Erythroblast (primary cell): Measurements from ENCODE around the gene SRGAP2C.
"Not testable (repeated sequence)": the region's sequence is repeated elsewhere in the genome, so short reads cannot be mapped to it uniquely, and the experiment has no call there.

Experiments used
- DNase-seq, 2 experiments: peaks; one replicate each; lab custom pipeline; 2025; lab: John Stamatoyannopoulos, UW

SRGAP2C gene

GRCh38 chr1:121184290-121185127 lies at the start of gene SRGAP2C, which contains the start of gene FAM72B:
Gene SRGAP2C (plus strand): TSS chr1:121184975. CDS start chr1:121187447, 2,472 bp downstream.
Gene FAM72B (minus strand): TSS chr1:121184340. CDS start chr1:121183489, 851 bp downstream.
- peak; percentile 97 to 98 for DNase-seq

GRCh38 chr1:121140393-121140792 lies 44.4 kb upstream of the SRGAP2C start:
- DNase-seq, result not testable (repeated sequence)

DNA sequence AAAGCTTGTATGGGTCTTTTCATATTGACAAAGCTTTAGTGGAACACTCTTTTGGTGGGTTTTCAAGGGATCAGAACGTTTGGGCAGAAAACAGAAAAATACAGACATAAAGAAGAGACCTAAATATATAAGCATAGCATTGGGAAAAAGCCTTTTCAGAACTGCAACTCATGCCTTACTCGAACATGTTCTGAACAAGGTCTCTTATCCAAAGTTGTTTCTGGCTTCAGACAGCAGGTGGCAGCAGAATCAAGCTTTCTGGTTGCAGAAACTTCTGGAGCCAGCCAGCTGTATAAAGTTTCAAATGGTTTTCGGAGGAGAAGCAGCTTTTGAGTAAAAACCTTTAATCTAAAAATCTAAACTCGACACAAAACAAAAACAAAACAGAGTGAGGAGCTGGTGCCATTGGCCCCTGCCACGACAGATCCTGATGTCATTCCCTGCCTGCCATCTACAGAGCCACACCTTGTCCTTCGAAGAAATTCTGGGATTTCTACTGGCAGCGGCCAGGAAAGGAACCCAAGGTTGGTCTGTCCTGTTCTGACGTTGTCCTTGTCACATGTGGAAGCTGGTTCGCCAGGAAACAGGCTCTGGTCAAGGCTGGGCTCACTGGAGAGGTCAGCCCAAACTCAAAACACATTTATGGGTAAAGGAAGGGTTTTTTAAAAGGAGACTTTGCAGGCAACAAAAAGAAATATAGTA lies 36.1 kb upstream of the SRGAP2C start:
- not testable (repeated sequence) for DNase-seq

GRCh38 chr1:121151294-121151693 lies 33.5 kb upstream of the SRGAP2C start:
- DNase-seq, result not testable (repeated sequence)

- not testable (repeated sequence) for DNase-seq
Observed at GRCh38 chr1:121152788-121153187, 32.0 kb upstream of the SRGAP2C start.

DNA sequence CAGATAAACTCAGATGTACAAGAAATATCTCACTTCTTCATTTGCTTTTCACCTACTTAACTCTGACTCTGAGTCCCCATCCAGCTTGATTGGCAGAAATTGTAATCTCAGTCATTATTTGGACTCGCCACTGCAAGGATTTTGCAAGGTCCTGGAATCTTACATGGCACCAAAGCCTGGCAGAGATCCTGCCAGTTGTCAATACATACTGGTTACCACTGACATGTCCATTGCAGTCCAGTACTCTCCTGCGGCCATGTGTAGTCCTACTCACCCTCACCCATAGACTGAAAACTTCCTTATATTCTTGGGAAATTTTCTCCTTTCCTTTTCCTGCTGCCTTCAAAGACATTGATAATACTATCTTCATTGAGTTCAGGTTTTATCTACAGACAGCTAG lies 30.0 kb upstream of the SRGAP2C start:
- DNase-seq, result not testable (repeated sequence)

GRCh38 chr1:121155671-121156358 lies 29.0 kb upstream of the SRGAP2C start:
- peak; percentile 5 to 13 for DNase-seq

GRCh38 chr1:121156958-121157603 lies 27.7 kb upstream of the SRGAP2C start:
- DNase-seq, result not testable (repeated sequence)

DNA sequence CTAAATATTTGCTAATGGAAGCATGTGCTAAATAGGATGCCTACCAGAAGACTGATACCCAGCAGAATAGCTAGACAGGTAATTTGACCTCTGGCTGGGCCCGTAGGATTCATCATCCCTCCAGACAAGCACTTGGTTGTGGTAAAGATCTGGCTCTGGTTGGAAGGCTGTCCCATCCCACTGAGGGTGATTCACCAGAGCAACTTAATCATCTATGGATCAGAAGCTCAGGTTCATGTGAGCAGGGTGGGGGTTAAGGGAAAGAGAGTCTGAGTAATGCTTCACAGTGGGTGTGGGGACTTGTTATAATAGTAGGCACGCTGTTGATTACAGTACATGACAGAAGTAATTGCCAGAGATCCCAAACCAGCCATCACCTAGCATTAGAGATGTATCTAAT lies 27.2 kb upstream of the SRGAP2C start:
- not testable (repeated sequence) for DNase-seq

GRCh38 chr1:121160118-121160517 lies 24.7 kb upstream of the SRGAP2C start:
- DNase-seq, result not testable (repeated sequence)

DNA sequence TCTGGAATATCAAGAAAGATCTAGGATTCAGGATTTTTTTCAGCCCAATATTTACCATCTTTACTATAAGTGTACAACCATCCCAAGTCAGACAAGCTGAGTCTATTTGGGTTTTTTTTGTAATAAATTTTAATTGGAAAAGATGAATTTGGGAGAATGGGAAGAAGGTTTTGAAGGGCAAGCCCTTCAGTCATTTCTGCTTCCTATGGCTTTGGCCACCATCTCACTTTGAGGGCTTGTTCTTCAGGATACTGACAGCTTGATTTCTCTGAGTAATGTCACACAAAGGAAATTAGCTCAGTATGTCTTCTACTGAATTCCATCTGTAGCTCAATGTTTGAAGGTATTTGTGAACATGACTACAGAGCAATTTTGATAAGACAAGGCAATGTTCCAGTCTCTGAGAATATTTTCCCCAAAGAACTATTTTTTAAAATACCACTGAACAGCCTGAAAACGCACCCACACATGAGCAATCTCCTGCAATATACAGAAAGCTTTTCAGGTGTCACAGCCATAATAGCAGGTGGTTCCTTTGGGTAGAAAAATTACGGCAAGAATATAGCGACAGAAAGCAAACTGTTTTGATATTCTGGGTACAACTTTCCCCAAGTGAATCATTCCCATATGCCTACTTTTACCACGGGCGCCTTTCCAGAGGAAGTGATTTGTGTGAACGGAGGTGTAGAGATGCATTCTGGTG lies 23.4 kb upstream of the SRGAP2C start:
- DNase-seq, result not testable (repeated sequence)

DNA sequence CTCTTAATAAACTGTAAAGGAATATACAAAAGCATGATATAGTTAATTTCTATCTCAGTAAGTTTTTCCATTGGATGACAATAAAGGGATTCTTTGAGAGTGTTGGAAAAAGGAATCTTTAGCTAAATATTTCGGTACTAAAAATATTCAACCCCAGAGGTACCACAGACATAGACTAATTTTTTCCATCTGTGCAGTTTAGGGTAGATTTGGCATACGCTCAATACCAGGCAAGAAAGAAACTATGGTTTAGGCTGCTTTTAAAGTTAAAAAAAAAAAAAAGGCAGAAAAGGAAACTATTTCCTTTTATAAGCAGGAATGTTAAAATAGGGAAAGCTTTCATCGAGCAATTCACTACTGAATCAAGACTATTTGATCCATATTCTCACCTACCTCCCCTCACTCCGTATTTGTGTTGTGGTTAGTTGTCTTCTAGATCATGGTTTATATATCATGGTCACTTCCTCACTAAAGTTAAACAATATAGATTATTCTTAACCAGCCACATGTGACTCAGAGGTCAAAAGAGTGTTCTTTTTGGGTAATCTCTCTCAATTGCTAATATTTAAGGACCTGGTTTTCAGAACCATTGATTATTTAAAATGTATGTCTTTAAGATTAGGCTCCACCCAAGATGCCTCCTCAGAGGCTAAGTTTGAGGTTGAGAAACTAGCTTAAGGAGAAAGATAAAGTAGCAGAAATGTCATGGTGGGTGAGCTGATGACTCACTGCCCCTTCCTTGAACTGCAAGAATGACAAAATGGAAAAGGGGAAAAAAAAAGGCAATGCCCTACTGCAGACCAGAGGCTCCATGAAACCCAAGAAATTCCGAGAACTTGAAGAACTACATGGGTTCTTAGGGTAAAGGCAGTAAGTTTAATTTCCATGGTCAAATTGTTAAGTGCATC lies 20.7 kb upstream of the SRGAP2C start:
- peak; percentile 13 to 47 for DNase-seq

- DNase-seq, result not testable (repeated sequence)
Observed at GRCh38 chr1:121165296-121165695, 19.5 kb upstream of the SRGAP2C start.

GRCh38 chr1:121167225-121167738 lies 17.5 kb upstream of the SRGAP2C start:
- not testable (repeated sequence) for DNase-seq

DNA sequence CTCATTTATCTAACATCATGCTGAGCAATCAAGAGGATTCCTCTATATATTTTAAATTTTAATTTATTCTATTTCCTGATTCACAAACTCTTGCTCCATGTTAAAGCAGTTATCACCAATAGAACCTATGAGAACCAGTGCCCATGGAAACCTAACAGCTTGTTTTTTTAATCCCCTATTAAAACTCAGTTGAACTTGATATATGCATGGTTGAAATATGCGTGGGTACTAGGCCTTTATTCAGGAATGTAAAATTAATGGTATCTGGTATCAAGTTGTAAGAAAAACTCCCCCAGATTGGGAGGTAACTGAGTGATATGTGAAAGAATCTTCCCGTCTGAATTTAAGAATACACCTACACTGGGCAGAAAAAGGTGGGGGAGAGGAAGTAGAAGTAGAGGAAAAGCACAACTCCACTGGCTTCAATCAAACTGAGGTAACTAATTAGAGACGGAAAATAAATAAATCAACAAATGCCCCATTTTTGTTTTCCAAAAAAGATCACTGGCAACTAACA lies 16.6 kb upstream of the SRGAP2C start:
- not testable (repeated sequence) for DNase-seq

DNA sequence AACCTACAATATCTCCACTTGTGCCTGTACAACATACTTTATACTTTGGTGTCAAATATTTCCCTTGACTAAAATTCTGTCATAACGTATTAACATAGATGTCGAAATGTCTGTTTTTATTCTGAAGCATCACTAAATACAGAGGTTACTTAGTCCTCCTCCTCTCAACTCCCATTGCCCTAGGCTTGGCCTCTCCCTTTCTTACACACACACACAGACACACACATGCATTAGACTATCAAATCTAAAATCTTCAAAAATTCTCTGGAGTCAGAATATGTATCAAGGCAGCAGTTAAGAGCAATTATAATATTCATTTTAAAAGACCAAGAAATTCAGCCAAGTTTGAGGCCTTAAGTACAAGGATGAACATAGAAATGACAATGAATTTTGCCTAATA lies 8.1 kb upstream of the SRGAP2C start:
- not testable (repeated sequence) for DNase-seq

- not testable (repeated sequence) for DNase-seq
Observed at GRCh38 chr1:121178197-121178596, 6.6 kb upstream of the SRGAP2C start.

GRCh38 chr1:121183867-121184266 lies 908 bp upstream of the SRGAP2C start:
- DNase-seq, result not testable (repeated sequence)

GRCh38 chr1:121185140-121185708 lies 449 bp downstream of the SRGAP2C start:
- DNase-seq, result not testable (repeated sequence)
